ENCODE data around the gene MRM3. TPM values are rescaled to one million over a fixed set of nuclear protein-coding genes. Genes with fewer than 3 reads are reported as not detected.
"Not testable (repeated sequence)": the region's sequence is repeated elsewhere in the genome, so short reads cannot be mapped to it uniquely, and the experiment has no call there.

Gene MRM3
- total and polyA plus RNA-seq, 9 donors: 12.8 to 16.4 (median 14.0) TPM

DNA sequence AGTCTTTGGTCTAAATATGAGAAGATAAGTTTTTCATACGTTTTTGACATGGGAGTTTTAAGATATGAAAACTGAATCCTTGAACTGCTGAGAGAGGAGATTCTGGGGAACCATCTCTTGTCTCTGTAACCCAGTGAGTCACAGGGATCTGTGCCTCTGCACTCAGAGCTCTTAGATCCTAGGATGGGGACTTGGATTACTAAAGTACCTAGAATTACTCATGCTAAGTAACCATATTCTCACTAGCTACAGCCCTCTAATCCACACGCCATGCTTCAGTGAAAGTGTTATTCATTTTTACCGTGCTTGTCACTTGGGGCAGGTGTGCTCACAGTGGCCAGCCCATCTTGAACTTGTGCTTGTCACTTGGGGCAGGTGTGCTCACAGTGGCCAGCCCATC lies 2.0 kb downstream of the MRM3 start:
- Histone ChIP-seq H3K27me3 (ENCODE audit: control insufficient read depth, insufficient read depth, low read length) (no peaks in the 10 kb centered on the region), H3K36me3 (ENCODE audit: control insufficient read depth, insufficient read depth, low read length) (peaks cover 25% of the 10 kb centered on the region), H3K4me1 (ENCODE audit: control insufficient read depth, insufficient read depth, low read length) (peaks cover 14% of the 10 kb centered on the region), H3K9me3 (replicated peaks; ENCODE audit: control insufficient read depth, low read depth, low read length) (no peaks in the 10 kb centered on the region), H3K4me3 (ENCODE audit: low read length) (no peak overlapping the region), H3K27ac (ENCODE audit: low read length) (no peak overlapping the region)
- 87% methylated on average over 3 of the region's 3 CpGs for WGBS (ENCODE audit: insufficient coverage)
- DNase-seq: no peak

DNA sequence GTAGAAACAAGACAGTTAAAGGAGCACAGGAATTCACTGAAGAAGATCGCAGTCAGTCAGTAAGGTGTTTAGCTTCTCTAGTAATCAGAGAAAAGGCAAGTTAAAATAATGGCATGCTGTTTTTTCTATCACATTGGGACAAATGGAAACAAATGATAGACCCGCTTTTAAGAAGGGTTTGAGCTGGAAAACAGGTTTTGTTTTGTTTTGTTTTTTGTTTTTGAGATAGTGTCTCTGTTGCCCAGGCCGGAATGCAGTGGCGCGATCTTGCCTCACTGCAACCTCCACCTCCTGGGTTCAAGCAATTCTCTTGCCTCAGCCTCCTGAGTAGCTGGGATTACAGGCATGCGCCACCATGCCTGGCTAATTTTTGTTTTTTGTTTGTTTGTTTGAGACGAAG lies 3.7 kb downstream of the MRM3 start:
- H3K27ac ChIP-seq (ENCODE audit: low read length); H3K9me3 ChIP-seq (replicated peaks; ENCODE audit: control insufficient read depth, low read depth, low read length); H3K4me3 ChIP-seq (ENCODE audit: low read length); DNase-seq; H3K27me3 ChIP-seq (ENCODE audit: control insufficient read depth, insufficient read depth, low read length): not testable (repeated sequence)
- Histone ChIP-seq H3K36me3 (ENCODE audit: control insufficient read depth, insufficient read depth, low read length) (peaks cover 33% of the 10 kb centered on the region), H3K4me1 (ENCODE audit: control insufficient read depth, insufficient read depth, low read length) (peaks cover 13% of the 10 kb centered on the region)
- 97% methylated on average over 6 of the region's 7 CpGs for WGBS (ENCODE audit: insufficient coverage)

DNA sequence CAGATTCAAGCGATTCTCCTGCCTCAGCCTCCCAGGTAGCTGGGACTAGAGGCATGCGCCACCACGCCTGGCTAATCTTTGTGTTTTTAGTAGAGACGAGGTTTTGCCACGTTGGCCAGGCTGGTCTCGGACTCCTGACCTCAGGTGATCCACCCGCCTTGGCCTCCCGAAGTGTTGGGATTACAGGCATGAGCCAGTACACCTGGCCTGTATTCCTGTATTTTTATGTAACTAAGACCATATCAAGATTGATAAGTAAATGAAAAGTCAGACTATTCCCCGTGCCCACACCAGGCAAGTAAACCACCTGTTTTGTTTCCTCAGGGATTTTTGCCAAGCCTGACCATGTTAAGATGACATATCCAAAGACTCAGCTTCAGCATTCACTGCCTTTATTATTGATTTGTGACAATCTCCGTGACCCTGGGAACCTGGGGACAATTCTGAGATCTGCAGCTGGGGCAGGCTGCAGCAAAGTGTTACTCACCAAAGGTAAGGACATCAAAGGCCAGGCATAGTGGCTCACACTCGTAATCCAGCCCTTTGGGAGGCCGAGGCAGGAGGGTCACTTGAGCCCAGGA lies 5.6 kb downstream of the MRM3 start:
- Histone ChIP-seq H3K4me3 (ENCODE audit: low read length) (no peak overlapping the region), H3K27ac (ENCODE audit: low read length) (no peak overlapping the region), H3K9me3 (replicated peaks; ENCODE audit: control insufficient read depth, low read depth, low read length) (no peaks in the 10 kb centered on the region), H3K27me3 (ENCODE audit: control insufficient read depth, insufficient read depth, low read length) (no peaks in the 10 kb centered on the region), H3K4me1 (ENCODE audit: control insufficient read depth, insufficient read depth, low read length) (peaks cover 6% of the 10 kb centered on the region), H3K36me3 (ENCODE audit: control insufficient read depth, insufficient read depth, low read length) (peaks cover 51% of the 10 kb centered on the region)
- 100% methylated on average over 4 of the region's 12 CpGs for WGBS (ENCODE audit: insufficient coverage)
- DNase-seq: no peak

DNA sequence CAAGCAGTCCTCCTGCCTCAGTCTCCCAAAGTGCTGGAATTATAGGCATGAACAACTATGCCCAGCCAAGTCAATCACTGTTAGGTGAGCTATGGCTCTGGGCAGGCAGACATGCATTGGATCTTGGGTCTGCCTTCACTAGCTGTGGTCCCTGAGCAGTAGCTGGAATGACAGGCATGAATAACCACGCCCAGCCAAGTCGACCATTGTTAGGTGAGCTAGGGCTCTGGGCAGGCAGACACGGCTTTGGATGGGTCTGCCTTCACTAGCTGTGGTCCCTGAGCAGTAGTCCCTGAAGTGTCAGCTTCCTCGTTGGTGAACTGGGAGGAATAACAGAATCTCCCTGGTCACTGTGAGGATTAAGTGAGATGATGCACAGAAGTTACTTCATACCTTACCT lies 6.4 kb downstream of the MRM3 start:
- H3K4me1 ChIP-seq (ENCODE audit: control insufficient read depth, insufficient read depth, low read length): no peaks in the 10 kb centered on the region
- no peaks in the 10 kb centered on the region for H3K9me3 ChIP-seq (replicated peaks; ENCODE audit: control insufficient read depth, low read depth, low read length)
- WGBS (ENCODE audit: insufficient coverage): 79% methylated on average over 3 of the region's 4 CpGs
- no peak overlapping the region for H3K27ac ChIP-seq (ENCODE audit: low read length)
- peaks cover 55% of the 10 kb centered on the region for H3K36me3 ChIP-seq (ENCODE audit: control insufficient read depth, insufficient read depth, low read length)
- H3K4me3 ChIP-seq (ENCODE audit: low read length): no peak overlapping the region
- no peak for DNase-seq
- H3K27me3 ChIP-seq (ENCODE audit: control insufficient read depth, insufficient read depth, low read length): no peaks in the 10 kb centered on the region

DNA sequence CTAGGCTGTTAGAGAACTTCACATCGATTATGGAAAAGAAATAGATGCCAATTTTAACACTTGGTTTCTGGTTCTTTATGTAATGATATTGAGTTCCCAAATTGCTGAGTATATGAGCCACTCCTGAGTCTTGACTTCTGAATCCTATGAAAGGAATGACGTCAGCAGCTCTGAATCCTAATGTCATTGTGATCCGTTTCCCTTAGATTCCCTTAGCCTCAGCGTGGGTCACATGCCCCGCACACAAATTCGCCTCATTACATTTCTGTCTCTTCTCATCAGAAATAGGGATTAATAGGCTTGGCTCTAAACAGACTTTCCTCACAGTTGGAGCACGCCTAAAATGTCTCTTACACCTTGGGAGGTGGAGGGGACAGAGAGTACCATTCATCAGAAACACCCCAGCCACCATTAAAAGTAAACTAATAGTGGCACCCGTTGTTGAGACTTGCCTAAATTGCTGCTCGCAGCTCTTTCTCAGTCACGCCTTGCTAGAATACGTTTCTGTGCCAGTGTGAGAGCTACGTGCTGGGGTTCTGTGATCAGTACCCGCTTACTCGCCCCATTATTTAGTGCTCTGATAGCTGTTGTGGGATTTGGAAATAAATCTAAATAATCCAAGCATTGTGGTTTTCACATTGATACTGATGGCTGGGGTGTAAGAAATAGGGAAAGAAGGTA lies 7.1 kb downstream of the MRM3 start:
- Histone ChIP-seq H3K36me3 (ENCODE audit: control insufficient read depth, insufficient read depth, low read length) (peaks cover 53% of the 10 kb centered on the region), H3K27me3 (ENCODE audit: control insufficient read depth, insufficient read depth, low read length) (no peaks in the 10 kb centered on the region), H3K27ac (ENCODE audit: low read length) (no peak overlapping the region), H3K4me3 (ENCODE audit: low read length) (no peak overlapping the region), H3K9me3 (replicated peaks; ENCODE audit: control insufficient read depth, low read depth, low read length) (no peaks in the 10 kb centered on the region), H3K4me1 (ENCODE audit: control insufficient read depth, insufficient read depth, low read length) (no peaks in the 10 kb centered on the region)
- 87% methylated on average over 9 of the region's 14 CpGs for WGBS (ENCODE audit: insufficient coverage)
- DNase-seq: no peak

DNA sequence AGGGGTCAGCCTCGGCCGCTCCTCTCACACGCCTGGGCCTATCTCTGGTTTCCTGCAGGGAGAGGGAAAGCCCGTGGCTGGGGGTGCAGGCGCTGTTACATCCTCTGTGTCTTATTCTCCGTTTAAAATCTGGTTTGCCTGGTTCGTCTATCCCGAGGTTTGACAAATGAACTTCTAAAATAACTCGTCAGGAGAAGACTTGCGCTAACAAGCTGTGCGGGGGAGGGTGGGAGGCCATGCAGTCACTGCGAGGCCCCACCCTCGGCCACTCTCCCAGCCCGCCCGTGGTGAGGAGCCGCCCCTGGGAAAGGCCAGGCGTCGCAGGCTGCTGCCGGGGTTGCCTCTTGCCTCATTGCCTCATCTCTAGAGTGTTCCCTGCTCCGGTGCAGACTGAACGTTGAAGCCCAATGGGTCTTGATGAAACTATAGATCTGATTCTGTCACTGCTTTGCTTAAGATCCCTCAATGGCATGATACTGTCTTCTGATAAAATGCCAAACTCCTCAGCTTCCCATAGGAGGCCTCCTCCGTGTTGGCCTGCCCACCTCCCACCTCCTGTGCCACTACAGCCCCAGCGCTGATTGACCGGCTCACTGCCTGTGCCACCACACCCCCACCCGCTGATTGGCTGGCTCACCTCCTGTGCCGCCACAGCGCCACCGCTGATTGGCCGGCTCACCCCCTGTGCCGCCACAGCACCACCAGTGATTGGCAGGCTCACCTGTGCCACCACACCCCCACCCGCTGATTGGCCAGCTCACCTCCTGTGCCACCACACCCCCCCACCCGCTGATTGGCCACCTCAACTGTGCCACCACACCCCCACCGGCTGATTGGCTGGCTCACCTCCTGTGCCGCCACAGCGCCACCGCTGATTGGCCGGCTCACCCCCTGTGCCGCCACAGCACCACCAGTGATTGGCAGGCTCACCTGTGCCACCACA lies 8.0 kb downstream of the MRM3 start:
- not testable (repeated sequence) for H3K27ac ChIP-seq (ENCODE audit: low read length); H3K4me1 ChIP-seq (ENCODE audit: control insufficient read depth, insufficient read depth, low read length); H3K4me3 ChIP-seq (ENCODE audit: low read length); DNase-seq; H3K9me3 ChIP-seq (replicated peaks; ENCODE audit: control insufficient read depth, low read depth, low read length); H3K27me3 ChIP-seq (ENCODE audit: control insufficient read depth, insufficient read depth, low read length)
- H3K36me3 ChIP-seq (ENCODE audit: control insufficient read depth, insufficient read depth, low read length): peaks cover 49% of the 10 kb centered on the region
- 48% methylated on average over 23 of the region's 38 CpGs for WGBS (ENCODE audit: insufficient coverage)

DNA sequence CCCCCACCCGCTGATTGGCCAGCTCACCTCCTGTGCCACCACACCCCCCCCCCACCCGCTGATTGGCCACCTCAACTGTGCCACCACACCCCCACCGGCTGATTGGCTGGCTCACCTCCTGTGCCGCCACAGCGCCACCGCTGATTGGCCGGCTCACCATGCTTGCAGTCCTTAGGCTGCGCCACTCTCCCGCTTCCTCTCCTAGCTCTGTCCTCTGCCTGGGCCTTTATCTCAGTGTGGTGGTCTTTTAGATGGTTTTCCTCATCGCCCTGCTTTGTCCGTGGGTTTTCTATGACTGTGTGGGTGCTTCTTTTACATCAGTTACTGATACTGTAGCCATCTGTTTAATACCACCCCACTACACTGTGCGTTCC lies 8.7 kb downstream of the MRM3 start:
- DNase-seq; H3K9me3 ChIP-seq (replicated peaks; ENCODE audit: control insufficient read depth, low read depth, low read length); H3K27ac ChIP-seq (ENCODE audit: low read length); H3K4me3 ChIP-seq (ENCODE audit: low read length); H3K27me3 ChIP-seq (ENCODE audit: control insufficient read depth, insufficient read depth, low read length): not testable (repeated sequence)
- peaks cover 15% of the 10 kb centered on the region for H3K4me1 ChIP-seq (ENCODE audit: control insufficient read depth, insufficient read depth, low read length)
- WGBS (ENCODE audit: insufficient coverage): 54% methylated on average over 5 of the region's 12 CpGs
- H3K36me3 ChIP-seq (ENCODE audit: control insufficient read depth, insufficient read depth, low read length): peaks cover 51% of the 10 kb centered on the region

DNA sequence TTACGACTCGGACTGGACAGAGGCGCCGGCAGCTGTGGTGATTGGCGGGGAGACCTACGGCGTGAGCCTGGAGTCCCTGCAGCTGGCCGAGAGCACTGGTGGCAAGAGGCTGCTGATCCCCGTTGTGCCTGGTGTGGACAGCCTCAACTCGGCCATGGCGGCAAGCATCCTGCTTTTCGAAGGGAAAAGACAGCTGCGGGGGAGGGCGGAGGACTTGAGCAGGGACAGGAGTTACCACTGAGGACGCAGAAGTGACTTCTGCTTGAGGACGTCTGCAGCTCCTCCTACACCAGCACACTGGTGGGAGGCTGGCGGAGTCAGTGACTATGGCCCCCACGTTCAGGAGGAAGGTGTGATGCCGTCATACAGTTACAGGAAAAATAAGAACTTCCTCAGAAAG lies 9.7 kb downstream of the MRM3 start:
- DNase-seq: no peak
- no peak overlapping the region for H3K4me3 ChIP-seq (ENCODE audit: low read length)
- H3K36me3 ChIP-seq (ENCODE audit: control insufficient read depth, insufficient read depth, low read length): peaks cover 57% of the 10 kb centered on the region
- peaks cover 16% of the 10 kb centered on the region for H3K4me1 ChIP-seq (ENCODE audit: control insufficient read depth, insufficient read depth, low read length)
- WGBS (ENCODE audit: insufficient coverage): 87% methylated on average over 16 of the region's 19 CpGs
- no peaks in the 10 kb centered on the region for H3K9me3 ChIP-seq (replicated peaks; ENCODE audit: control insufficient read depth, low read depth, low read length)
- no peak overlapping the region for H3K27ac ChIP-seq (ENCODE audit: low read length)
- H3K27me3 ChIP-seq (ENCODE audit: control insufficient read depth, insufficient read depth, low read length): no peaks in the 10 kb centered on the region

DNA sequence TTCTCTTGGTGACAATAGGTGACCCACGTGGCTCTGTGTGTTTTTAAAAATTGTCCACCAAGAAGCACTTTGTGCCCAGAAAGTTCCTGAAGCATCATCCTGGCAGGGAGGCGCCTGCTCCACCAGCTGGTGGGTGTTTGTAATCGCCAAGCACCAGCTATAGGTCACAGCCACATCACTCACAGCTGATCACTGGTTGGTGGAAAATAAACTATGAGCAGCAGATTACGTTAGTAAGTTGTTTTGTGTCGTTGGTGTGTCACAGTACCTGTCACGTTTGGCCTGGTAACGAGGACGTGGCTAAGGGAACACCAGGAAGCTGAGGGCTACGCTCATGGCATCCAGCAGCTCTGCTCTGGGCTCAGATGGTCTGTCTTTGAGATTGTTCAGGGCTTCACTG lies 10.1 kb downstream of the MRM3 start:
- 81% methylated on average over 7 of the region's 9 CpGs for WGBS (ENCODE audit: insufficient coverage)
- no peaks in the 10 kb centered on the region for H3K9me3 ChIP-seq (replicated peaks; ENCODE audit: control insufficient read depth, low read depth, low read length)
- no peak for DNase-seq
- peaks cover 62% of the 10 kb centered on the region for H3K36me3 ChIP-seq (ENCODE audit: control insufficient read depth, insufficient read depth, low read length)
- H3K4me1 ChIP-seq (ENCODE audit: control insufficient read depth, insufficient read depth, low read length): peaks cover 20% of the 10 kb centered on the region
- no peak overlapping the region for H3K27ac ChIP-seq (ENCODE audit: low read length)
- no peak overlapping the region for H3K4me3 ChIP-seq (ENCODE audit: low read length)
- no peaks in the 10 kb centered on the region for H3K27me3 ChIP-seq (ENCODE audit: control insufficient read depth, insufficient read depth, low read length)

DNA sequence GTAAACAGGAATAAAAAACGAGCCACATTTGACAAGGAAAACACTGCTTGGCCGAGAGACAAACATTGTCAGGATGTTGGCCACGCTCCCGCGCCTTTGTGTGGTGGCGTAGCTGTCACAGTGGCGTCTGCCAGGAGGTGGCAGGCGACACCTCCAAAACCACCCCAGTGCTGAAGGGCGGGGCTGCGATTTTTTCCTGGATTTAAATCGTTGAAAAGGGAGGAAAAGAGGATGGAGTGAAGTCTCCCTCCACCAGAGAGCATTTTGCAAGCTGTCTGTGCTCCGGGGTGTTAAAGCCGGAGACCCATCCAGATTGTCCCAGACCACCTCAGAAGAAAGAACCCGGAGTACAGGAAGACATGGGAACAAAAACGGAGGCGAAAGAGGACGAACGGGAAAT lies 12.7 kb downstream of the MRM3 start:
- Histone ChIP-seq H3K27me3 (ENCODE audit: control insufficient read depth, insufficient read depth, low read length) (no peaks in the 10 kb centered on the region), H3K4me1 (ENCODE audit: control insufficient read depth, insufficient read depth, low read length) (peaks cover 21% of the 10 kb centered on the region), H3K27ac (ENCODE audit: low read length) (peak overlapping the region; percentile 88), H3K36me3 (ENCODE audit: control insufficient read depth, insufficient read depth, low read length) (peaks cover 56% of the 10 kb centered on the region), H3K4me3 (ENCODE audit: low read length) (peak overlapping the region; percentile 19), H3K9me3 (replicated peaks; ENCODE audit: control insufficient read depth, low read depth, low read length) (no peaks in the 10 kb centered on the region)
- 6% methylated on average over 9 of the region's 18 CpGs for WGBS (ENCODE audit: insufficient coverage)
- DNase-seq: peak; percentile 95
